IPS DF 19.7 (cell line): ENCODE data around the gene DGKG.

ENCODE experiments used
- DNase-seq: peaks from one replicate; pipeline ENCODE4 v3.0.0-alpha.2; 2013; ENCODE audit warnings: low read depth, low spot score

The DGKG gene

DNA sequence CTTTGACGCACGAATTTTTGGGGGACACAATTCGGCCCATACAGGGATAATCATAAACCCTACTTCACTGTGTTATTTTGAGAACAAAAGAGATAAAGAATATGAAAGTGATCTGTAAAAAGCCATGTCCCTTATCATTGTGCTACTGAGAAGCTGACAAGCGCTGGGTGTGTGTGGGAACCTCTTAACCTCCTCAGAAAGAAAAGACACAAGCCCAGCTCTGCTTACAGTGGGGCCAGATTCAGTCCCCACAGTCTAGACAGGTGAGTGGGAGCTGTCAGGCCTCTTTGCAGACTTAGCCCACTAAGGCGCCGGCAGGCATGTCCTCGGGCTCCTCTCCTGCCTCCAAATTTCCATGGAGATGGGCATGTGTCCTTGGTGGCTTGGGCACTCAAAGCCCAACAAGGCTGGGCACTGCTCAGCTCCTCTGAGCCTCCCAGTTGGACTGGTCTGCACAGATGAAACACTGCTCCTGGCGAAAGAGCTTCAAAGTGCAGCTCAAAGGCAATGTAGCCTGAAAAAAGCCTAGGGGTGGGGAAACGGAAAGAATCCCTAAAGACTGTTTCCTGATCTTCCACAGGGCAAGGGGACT is 188.7 kb downstream of the DGKG start:
- no peak for DNase-seq

GRCh38 chr3:186172353-186172752 is 189.7 kb downstream of the DGKG start:
- DNase-seq = no peak

DNA sequence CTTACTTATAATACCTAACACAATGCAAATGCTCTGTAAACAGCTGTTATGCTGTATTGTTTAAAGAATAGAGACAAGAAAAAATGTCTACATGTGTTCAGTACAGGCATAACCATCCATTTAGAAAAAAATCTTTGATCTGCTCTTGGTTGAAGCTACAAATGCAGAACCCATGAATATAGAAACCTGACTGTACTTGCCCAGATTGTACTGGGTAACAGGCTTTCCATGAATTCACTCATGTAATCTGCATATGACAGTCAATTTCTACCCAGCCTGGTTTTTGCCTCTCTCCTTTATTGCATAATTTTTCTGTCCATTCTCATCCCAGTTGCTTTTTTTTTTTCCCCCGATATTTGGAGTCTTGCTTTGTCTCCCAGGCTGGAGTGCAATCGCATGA is 190.5 kb downstream of the DGKG start:
- no peak for DNase-seq

- DNase-seq = no peak
These were observed 191.5 kb downstream of the DGKG start for GRCh38 chr3:186170516-186170915.

GRCh38 chr3:186169379-186169778 is 192.7 kb downstream of the DGKG start:
- no peak for DNase-seq

- no peak for DNase-seq
These were observed 193.1 kb downstream of the DGKG start for GRCh38 chr3:186168976-186169375.

DNA sequence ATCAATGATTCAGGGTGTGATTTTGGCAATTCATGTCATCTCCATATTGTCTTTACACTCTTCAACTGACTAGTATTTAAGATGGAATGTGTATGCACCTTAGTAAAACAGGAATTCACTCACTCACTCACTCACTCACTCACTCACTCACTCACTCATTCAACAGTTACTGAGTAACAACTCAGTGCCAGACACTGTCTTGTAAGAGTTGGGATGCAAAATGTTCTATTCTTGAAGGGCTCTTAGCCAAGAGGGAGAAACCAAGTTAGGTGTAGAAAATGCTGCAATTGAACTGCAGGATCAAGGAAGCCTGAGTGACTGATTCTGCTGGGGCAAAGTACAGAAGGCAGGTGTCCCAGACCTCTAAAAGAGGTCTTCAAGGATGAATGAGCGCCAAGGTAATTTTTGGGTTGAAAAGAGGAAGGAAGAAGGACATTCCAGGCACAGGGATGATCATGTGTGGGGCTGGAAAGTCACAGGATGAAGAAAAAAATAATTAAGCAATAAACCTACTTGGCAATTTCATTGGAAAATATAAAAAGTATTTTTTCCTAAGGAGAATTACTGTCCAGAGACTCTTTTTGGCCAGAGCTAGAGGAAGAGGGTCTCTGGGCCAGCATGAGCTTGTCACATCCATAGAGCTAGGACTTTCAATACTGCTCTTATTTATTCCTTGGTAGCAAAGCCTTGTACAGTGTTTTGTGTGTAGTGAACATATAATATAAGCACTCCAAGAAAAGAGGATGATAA is 194.2 kb downstream of the DGKG start:
- DNase-seq = no peak

GRCh38 chr3:186166491-186167288 is 195.3 kb downstream of the DGKG start:
- no peak for DNase-seq

DNA sequence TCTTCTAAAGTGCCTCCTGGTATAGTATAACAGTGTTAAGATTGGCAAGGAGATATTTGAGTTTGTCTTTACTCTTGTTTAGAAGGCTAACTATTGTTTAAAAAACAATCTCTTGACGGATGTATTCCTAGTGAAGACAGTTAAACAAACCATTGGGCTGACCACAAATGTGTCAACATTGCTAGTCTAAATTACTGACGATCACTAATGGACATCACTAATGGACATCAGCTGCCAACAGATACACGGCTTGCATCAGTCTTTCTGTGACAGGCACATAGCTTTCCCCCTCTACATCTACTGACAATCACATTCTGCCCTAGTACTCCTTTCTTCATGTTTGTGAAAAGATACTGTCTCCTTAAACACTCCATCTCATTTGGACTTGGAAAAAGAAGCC is 196.0 kb downstream of the DGKG start:
- no peak for DNase-seq

DNA sequence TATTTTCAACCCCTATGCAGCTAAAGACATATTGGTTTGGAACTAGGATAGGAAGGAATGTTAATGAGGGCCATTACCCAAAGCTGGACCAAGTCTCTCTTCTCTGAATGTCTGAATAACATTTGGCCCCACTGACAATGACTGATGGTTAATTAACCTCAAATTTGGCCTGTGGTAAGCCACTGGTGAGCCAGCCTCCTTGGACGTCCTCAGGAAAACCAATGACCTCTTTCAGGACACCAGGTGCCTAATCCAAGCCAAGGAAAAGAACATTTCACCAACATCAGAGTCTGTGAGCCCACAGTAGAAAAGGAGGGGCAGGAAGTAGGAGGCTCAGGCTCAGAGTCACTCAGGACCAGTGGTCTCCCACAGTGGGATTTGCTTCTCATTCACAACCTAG is 196.7 kb downstream of the DGKG start:
- DNase-seq = no peak

- DNase-seq = no peak
These were observed 197.3 kb downstream of the DGKG start for GRCh38 chr3:186164696-186165095.

GRCh38 chr3:186162221-186162620 is 199.8 kb downstream of the DGKG start:
- no peak for DNase-seq

- no peak for DNase-seq
These were observed 201.3 kb downstream of the DGKG start for GRCh38 chr3:186160691-186161243.

GRCh38 chr3:186154641-186155040 is 207.4 kb downstream of the DGKG start:
- no peak for DNase-seq

DNA sequence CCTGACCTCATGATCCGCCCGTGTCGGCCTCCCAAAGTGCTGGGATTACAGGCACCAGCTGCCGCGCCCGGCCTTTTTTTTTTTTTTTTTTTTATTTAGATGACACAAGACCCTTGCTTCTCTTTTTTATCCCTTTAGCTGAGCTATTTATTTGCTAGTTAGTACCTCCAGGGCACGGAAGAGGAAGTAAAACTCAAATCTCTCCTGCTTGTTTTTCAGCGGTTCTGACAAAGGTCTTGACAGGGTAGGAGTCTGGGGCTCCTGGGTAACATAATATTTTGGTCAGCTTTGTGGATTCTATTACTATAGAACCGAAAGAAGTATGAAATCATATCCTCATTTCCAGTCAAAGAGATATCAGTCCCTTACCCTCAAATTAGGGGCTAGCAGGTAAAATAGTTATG is 209.1 kb downstream of the DGKG start:
- no peak for DNase-seq

DNA sequence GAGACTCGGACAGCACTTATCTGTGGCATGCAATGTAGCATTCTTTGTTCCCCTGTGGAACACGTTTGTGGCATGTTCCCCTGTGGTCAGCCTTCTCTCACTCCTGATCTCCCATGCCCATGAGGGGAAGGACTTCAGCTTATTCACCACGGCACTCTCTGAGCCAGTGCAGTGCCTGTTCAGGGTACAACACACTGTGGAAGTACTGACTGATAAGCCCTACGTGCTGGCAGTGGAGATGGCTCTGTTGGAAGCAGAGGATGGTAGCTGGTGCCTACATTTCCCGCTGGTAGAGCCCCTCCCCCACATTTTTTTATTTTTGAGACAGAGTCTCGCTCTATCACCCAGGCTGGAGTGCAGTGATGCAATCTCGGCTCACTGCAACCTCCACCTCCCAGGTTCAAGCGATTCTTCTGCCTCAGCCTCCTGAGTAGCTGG is 209.7 kb downstream of the DGKG start:
- DNase-seq = no peak

DNA sequence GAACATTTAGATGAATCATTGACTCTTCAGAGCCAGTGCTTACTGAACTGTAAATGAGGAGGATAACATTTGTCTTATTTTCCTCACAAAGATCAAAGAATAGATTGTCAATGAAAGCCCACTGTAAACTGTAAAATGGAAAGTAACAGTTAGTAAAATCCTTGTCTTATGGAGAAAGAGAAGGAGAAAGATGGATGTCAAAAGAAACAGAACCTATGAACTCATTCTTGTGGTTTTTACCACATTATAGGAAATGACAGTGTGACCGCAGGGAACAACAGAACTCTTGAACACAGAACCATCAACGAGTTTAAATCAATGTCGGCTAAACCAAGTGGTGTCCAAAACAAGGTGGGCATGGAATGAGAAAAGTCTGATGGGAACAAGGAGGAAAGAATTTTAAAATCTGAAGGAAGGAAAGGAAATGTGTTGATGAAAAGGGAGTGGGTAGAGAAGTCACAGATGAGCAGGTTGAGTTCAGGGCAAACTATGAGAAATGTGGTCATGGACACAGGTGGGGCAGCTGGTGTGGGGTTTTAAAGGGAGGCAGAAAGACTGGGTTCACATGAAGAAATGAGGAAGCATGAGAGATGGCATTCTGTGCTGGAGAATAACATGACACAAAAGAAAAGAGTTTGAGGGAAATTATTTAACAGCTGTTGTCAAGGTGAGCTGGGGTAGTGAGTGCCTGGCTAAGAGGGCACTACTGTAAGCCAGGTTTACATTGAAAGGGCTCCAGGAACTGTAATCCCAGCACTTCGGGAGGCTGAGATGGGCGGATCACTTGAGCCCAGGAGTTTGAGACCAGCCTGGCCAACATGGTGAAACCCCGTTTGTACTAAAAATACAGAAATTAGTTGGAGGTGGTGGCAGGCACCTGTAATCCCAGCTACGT is 210.7 kb downstream of the DGKG start:
- no peak for DNase-seq

DNA sequence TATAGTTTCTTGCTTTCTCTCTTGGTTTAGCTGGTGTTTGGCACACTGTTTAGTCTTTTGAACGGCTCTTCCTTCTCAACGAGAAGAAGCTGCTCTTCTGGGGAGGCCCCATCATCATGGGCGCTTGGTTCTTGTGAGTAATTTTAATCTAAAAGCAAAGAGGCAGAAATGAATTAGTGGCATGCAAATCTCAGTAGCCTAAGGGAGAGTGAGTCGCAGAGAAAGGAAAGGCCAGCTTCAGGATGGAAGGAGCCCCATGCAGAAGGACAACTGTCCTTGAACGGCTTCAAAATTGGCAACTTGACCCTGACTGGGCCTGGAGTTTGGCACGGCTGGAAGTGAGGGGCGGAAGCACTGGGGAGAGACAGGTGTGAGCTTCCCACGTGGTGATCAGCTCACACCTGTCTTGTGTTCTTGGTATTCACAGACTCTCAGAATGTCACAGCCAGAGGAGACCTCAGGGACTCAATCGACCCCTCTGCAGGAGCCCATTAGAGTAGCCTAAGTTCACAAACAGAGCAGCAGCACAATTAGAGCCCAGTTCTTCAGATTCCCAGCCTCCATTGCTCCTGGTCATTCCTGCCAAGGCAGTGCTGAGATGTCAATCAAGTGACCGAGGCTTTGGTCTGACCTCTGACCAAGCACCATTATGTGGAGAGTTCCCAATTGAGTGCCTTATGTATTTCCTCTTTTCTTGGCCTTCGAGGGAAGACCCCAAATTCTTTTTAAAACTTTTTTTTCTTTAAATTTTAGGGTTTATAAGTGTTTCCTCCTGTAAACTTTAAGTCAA is 211.8 kb downstream of the DGKG start:
- DNase-seq = no peak

- DNase-seq = no peak
These were observed 212.6 kb downstream of the DGKG start for GRCh38 chr3:186149319-186149960.

- DNase-seq = no peak
These were observed 217.8 kb downstream of the DGKG start for GRCh38 chr3:186144257-186144656.
